ENCODE results near the gene HDAC6. TPM values are rescaled to one million over a fixed set of nuclear protein-coding genes. Genes with fewer than 3 reads are reported as not detected.

Gene HDAC6
- polyA plus RNA-seq, 1 donor (not counting 4 experiments of a cell fraction or from before 2014, with no cell fraction given): 21.9 TPM

GRCh38 chrX:48770296-48770695, 31.6 kb upstream of the HDAC6 start:
- H3K9ac ChIP-seq (ENCODE audit: control insufficient read depth, extremely low read depth, insufficient read depth, low read length): no peak overlapping the region
- DNase-seq (ENCODE audit: low read depth, low spot score) (no peak), FAIRE-seq (no peak)
- no peak overlapping the region for H3K27ac ChIP-seq (ENCODE audit: control insufficient read depth, insufficient read depth, low read length)
- H3K9me3 ChIP-seq (ENCODE audit: control insufficient read depth, low read depth, low read length): no peaks in the 10 kb centered on the region
- H3K36me3 ChIP-seq (ENCODE audit: control insufficient read depth in 2 of 2, extremely low read depth in 1 of 2, insufficient read depth in 2 of 2, low read length in 2 of 2): no peaks in the 10 kb centered on the region
- H3K4me2 ChIP-seq (ENCODE audit: control insufficient read depth, extremely low read depth, insufficient read depth, low read depth, low read length): no peak overlapping the region
- TF ChIP-seq CTCF (optimal IDR thresholded peaks at IDR 0.05 in 1 of 3, IDR thresholded peaks at IDR 0.05 in 1 of 3, conservative IDR thresholded peaks at IDR 0.05 in 1 of 3; ENCODE audit: extremely low read depth in 1 of 3, insufficient read depth in 2 of 3, low read length in 3 of 3) (no peak), EZH2 (IDR thresholded peaks at IDR 0.05; ENCODE audit: low read length) (no peak)
- H3K79me2 ChIP-seq (ENCODE audit: control insufficient read depth, insufficient read depth, low read length): no peaks in the 10 kb centered on the region
- no peaks in the 10 kb centered on the region for H3K4me1 ChIP-seq (ENCODE audit: control insufficient read depth, extremely low read depth, insufficient read depth, low read length)
- no peak overlapping the region for H2AFZ ChIP-seq (ENCODE audit: control insufficient read depth, low read length)
- H3K9me1 ChIP-seq (ENCODE audit: control insufficient read depth, extremely low read depth, insufficient read depth, low read length): no peaks in the 10 kb centered on the region
- dilution Hi-C loops (cut with MboI; ENCODE audit: extremely low pct_ligation_motif_present, low sequenced_read_pairs): no loop called here
- no peaks in the 10 kb centered on the region for H4K20me1 ChIP-seq (ENCODE audit: control insufficient read depth, extremely low read depth, insufficient read depth, low read length)
- no peaks in the 10 kb centered on the region for H3K27me3 ChIP-seq (ENCODE audit: control insufficient read depth, extremely low read depth, insufficient read depth, low read length)
- H3K4me3 ChIP-seq (ENCODE audit: control insufficient read depth in 2 of 3, extremely low read depth in 1 of 3, insufficient read depth in 2 of 3, low read depth in 1 of 3, low read length in 3 of 3): no peak overlapping the region

GRCh38 chrX:48772602-48773001, 29.3 kb upstream of the HDAC6 start:
- no peak overlapping the region for H3K9ac ChIP-seq (ENCODE audit: control insufficient read depth, extremely low read depth, insufficient read depth, low read length)
- no peaks in the 10 kb centered on the region for H3K36me3 ChIP-seq (ENCODE audit: control insufficient read depth in 2 of 2, extremely low read depth in 1 of 2, insufficient read depth in 2 of 2, low read length in 2 of 2)
- H2AFZ ChIP-seq (ENCODE audit: control insufficient read depth, low read length): no peak overlapping the region
- H3K27me3 ChIP-seq (ENCODE audit: control insufficient read depth, extremely low read depth, insufficient read depth, low read length): no peaks in the 10 kb centered on the region
- no peak overlapping the region for H3K4me3 ChIP-seq (ENCODE audit: control insufficient read depth in 2 of 3, extremely low read depth in 1 of 3, insufficient read depth in 2 of 3, low read depth in 1 of 3, low read length in 3 of 3)
- no peaks in the 10 kb centered on the region for H4K20me1 ChIP-seq (ENCODE audit: control insufficient read depth, extremely low read depth, insufficient read depth, low read length)
- H3K79me2 ChIP-seq (ENCODE audit: control insufficient read depth, insufficient read depth, low read length): no peaks in the 10 kb centered on the region
- no peak for DNase-seq (ENCODE audit: low read depth, low spot score)
- FAIRE-seq: no peak
- TF ChIP-seq CTCF (optimal IDR thresholded peaks at IDR 0.05 in 1 of 3, IDR thresholded peaks at IDR 0.05 in 1 of 3, conservative IDR thresholded peaks at IDR 0.05 in 1 of 3; ENCODE audit: extremely low read depth in 1 of 3, insufficient read depth in 2 of 3, low read length in 3 of 3) (no peak), EZH2 (IDR thresholded peaks at IDR 0.05; ENCODE audit: low read length) (no peak)
- dilution Hi-C loops (cut with MboI; ENCODE audit: extremely low pct_ligation_motif_present, low sequenced_read_pairs): no loop called here
- H3K4me1 ChIP-seq (ENCODE audit: control insufficient read depth, extremely low read depth, insufficient read depth, low read length): no peaks in the 10 kb centered on the region
- no peaks in the 10 kb centered on the region for H3K9me3 ChIP-seq (ENCODE audit: control insufficient read depth, low read depth, low read length)
- no peak overlapping the region for H3K4me2 ChIP-seq (ENCODE audit: control insufficient read depth, extremely low read depth, insufficient read depth, low read depth, low read length)
- H3K27ac ChIP-seq (ENCODE audit: control insufficient read depth, insufficient read depth, low read length): no peak overlapping the region
- H3K9me1 ChIP-seq (ENCODE audit: control insufficient read depth, extremely low read depth, insufficient read depth, low read length): no peaks in the 10 kb centered on the region

Measured in keratinocyte (primary cell).